RPMI7951 (cell line): ENCODE measurements around the gene ICE1. TPM values are rescaled to one million over a fixed set of nuclear protein-coding genes. Genes with fewer than 3 reads are reported as not detected.
"Not testable (repeated sequence)": the region's sequence is repeated elsewhere in the genome, so short reads cannot be mapped to it uniquely, and the experiment has no call there.

Experiments used
- DNase-seq: peaks from one replicate; pipeline ENCODE4 v3.0.0-alpha.2; 2012; ENCODE audit warnings: low read depth
- total RNA-seq: library from RNA; depleted of rRNA; stranded (reverse); fragments of >200 nt; shearing (Covaris generic); gene quantifications from 2 replicates; pipeline ENCODE4 v1.2.3, GENCODE V29; 2014; rRNA removed

The ICE1 gene, protein sequence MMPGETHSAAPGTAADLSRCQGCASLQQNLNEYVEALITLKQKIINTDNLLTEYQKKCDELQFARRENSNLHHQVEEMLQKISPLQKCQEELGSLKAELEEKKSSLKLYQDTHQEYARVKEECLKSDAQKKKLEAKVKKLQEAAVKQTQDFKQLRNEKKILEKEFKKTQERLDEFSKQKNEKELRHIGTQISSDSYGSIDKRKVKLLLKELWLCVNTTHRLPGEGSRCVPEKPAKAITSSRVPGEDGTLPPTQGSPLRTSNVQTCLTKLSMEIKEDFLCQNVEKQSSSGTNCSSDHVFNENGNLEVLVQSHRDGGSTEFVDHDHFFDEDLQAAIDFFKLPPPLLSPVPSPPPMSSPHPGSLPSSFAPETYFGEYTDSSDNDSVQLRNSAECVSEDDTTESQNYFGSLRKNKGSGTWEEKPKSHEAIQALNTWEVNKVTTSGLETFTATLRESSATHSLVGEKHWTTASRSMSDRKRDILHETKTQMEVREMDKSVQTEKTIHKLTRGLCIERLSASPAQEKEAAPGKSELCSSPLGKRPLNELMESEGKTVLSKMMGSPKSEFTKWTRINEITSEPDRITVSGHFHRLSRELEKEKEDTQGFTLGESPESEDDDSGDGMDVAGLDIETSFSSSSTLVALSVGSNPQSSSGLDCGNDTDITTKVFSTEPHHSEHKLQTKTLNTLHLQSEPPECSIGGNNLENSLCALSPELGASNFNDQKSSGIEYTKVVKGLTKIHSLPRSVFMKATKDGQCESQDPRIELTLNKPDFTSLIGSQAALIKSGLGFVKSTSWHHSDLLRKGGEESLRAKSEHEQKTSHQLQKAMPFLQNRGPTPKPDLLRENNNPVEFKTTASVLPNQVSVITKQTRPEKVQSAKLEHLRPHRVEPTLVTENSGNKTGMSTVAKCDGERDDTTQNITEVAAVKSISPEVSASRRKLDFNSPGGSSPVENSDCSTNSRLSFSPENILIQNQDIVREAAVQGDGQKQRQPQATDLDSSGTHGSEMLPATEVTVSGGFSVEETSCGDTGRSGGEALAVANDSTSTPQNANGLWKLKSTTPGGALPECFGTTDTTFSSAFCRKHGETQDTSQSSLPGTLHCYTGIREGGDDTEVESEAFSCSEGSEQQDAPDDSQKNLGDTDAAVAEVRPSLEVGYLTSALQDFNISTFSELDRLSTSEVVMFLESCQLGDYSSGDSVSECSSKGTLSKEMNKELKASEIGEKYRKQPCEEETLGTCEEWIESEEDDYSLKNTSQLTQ (N-terminal part only)
- 18.4 and 19.8 TPM in 2 replicates for total RNA-seq

DNA sequence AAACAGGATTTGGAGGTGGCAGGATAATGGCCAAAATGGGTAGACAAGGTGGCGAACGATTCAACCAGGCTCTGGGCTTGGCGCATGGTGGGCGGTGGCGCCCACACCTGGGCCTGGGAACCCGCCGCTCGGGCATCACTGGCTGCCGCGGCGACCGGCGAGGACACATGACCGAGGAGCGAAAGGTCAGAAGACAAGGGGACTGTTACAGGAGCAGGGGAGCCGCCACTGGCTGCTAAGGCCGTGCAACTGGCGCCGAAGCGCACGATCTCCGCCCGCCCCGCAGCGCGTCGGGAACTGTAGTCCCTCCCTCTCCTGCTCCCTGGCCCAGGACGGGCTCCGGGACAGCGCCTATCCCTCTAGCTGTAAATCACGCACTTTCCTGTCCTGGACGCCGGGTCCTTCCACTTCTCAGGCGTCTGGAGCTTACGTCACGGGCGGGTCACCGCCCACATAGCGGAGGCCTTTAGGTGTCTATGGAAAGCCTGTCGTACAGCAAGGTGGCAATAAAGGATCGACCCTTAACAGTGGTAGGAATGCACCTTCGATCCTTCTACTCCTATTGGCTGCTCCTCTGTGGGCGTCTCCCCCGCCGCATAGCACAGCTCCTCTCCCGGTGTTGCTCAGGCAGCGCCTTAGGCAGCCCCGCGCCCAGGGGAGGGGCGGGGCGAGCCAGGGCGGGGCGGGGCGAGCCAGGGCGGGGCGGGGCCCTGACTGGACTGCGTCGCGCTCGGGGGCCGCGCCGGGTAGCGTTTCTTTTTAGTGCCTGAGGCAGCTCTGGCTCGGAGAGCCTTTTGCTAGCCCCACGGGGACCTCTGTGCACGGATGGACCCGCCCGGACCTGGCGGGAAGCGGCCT is at the start of gene ICE1:
TSS of gene ICE1 (plus strand) at position 717 of the 858 bp plus-strand sequence. CDS start 239 bp downstream, outside the sequence.
- DNase-seq: peak; percentile 97

DNA sequence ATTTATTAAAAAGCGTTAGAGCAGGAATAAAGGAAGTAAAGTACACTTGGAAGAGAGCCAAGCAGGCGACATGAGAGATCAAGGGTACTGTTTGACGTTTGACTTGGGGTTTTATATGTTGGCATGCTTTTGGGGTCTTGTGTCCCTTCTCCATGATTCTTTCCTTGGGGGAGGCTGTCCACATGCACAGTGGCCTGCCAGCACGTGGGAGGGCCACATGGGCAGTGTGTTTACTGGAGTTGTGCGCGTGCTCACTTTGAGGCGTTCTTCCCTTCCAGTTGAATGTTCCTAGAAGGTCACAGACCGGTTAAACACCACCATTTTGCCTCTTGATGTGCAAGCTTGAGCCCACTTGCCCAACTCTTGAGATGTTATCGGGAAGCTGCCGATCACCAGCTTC is 49.5 kb upstream of the ICE1 start:
- DNase-seq: no peak

DNA sequence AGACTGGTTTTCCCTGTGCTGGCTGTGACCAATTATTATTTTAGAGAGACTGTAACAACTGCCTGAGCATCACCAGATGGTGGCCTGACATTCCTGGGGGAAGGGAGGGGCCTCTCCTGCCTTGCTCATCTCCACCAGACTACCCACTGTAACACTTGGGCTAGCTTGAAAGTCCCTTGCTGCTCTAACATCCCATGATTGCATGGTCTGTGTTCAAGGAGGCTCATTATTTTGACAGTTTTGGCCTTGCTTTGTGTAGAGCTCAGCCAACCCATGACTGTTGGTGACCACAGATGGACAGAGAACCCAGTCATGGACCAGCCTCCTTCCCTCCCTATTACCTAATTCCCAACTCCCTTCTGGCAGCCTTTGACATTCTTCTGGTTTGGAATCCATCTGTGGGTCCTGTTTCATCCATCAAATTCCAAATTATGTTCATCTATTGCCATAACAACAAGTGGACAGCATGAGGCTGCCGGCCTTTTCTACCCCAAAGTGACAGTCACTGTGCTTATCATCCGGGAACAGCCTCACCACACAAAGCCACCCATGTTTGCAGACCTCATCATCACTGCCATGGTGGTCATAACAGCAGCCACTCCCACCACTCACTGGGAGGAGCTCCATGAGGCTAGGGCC is 49.0 kb upstream of the ICE1 start:
- DNase-seq: peak; percentile 33

DNA sequence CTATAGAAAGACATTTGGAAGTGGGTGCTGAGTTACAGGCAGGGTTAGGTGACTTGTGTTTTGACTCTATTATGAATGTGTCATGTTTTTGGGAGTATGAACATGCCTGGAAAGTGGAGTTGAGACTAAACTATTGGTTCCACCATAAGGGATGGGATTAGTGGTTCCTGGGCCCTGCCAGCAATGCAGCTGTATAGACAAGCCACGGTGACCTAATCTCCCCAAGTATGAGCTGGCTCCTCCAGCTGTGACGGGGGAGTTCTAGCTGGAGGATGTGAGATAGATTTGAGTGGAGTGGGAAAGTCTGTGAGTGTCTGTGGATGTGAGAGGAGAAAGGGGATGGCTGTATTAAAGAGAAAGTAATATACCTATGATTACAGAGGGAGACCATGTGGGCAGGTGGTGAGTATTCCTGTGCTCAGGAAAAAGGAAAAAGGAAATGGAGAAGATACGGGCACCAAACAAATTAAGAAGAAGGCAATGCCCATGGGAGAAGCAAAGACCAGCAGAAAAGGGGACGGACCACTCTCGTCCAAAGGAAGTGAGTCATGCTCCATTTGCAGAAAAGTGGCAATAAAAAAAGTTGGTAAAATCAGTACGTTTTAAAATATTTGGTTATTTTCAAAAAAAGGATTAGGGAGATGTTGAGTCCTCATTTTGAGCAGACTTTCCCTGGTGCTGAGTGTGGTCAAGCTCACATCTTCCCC is 48.3 kb upstream of the ICE1 start:
- peak; percentile 79 for DNase-seq

DNA sequence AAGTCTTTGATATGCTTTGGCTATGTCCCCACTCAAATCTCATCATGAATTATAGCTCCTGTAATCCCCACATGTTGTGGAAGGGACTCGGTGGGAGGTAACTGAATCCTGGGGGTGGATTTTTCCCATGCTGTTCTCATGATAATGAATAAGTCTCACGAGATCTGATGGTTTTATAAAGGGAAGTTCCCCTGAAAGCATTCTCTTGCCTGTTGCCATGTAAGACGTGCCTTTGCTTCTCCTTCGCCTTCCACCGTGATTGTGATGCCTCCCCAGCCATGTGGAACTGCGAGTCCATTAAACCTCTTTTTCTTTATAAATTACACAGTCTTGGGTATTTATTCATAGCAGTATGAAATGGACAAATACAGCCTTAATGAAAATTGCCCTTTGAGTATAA is 44.7 kb upstream of the ICE1 start:
- no peak for DNase-seq

DNA sequence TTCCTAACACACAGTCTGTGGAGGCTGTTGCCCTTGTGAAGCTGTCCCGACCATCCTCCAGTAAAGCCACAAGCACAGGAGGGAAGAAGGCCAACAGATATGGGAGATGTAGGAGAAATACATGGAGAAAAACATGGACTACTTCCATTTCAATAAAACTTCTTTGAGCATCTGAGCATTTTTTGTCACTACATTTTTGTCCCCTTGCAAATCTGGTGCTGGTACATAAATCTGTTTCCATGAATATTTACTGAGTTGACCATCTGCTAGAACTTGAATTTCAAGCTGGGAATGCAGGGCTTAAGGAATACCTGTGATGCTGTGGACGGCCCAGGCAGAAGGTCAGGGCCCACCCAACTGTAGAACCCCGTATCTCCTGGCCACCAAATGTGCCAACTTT is 43.9 kb upstream of the ICE1 start:
- no peak for DNase-seq

DNA sequence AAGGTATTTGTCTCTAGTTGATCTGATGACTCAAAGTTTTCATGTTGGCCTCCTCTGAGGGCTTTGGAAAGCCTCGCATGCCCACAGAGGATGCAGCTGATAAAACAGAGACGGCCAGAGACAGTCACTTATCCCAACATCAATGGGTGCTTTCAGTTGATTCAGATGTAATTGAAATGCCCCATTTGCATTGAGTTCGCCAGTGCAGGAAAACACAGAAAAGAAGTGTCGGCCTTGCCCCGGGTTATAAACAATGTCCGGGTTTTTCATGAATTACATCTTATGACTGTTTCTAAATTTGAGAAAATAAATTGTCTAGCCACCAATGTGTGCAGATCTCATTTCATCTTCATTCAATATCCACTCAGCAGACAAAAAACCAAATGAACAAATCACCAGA is 42.2 kb upstream of the ICE1 start:
- DNase-seq: peak; percentile 71

DNA sequence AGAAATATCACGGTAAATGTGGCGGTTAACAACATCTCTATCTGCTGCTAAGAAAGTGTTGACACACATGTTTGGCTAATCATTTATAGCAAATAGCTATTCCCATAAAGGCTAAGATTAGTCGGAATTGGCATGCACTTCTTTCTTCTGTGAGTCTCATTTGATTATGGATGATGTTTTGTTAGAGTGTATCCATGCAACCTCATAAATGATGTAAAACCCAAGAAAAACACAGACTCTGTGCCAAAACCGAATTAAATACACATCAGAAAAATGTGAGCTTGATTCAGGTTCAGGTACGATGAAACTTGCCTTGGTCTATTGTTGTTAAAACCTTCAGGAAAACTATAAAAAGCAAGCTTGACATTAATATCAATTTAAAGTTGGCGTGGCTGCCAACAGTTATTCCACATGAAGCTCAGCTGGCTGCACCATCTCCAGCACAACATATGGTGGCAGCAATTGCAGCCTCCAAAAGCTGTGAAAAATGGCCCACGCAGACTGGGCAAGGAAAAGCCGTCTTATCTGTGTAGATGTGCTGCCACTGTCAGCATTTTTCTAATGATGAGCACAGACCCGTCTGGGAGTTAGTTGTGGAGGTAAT is 41.1 kb upstream of the ICE1 start:
- peak; percentile 11 for DNase-seq

DNA sequence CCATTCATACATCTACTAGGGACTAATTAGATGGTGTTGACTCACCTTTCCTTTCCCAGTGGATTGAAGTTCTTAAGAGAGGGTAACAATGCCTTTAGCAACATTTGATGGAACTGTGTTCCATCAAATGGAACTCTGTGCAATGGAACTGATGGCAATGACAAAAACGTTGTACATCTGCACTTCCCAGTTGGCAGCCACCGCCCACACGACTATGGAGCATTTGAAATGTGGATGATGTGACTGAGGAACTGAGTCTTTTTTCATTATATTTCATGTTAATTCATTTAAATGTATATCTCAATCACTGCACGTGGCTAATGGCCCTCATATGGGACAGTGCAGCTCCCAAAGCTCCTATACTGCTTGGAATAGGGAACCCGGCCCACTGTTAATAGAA is 39.0 kb upstream of the ICE1 start:
- peak; percentile 34 for DNase-seq

DNA sequence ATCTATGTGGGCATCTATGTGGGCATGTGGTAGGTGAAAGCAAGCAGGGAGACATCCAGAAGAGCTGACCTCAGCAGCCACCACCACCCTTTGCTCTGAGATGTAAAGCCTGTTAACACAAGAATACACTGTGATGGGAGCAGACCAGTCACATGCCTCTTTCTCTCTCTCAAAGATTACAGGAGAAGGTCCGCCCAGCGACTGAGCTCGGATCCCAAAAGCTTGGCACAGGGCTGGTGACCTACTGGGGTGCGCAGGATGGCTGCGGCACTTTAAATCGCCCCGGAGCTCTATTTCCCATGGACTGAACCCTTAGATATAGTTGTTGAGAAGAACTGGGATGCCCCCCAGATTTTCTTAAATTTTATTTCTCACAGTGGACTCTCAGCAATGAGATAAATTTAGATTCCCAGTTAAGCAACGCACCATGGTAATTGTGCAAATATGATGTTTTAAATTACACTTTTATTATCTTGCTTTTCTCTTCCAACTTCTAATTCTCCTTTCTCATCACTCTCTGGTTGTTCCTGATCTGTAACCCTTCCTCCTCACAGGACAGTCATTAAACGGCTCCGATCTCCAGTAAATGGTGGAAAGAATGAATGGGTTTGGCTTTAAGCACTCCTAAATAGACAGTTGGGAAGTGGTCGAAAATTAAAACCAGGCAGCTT is 37.7 kb upstream of the ICE1 start:
- DNase-seq: no peak

DNA sequence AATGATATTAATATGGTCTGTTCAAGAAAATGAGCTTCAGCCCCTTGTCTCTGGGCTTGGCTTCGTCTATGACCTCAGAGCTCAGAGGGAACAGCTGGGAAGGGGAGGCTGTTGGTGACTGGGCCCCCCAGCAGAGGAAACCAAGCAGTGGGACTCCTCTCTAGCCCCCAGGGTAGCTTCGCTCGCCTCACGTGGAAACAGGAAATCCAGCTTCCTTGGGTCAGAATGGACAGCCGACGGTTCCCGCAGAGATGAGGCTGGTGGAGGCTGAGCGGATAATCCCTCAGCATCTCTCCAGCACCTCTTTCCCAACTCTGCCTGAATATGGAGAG is 37.2 kb upstream of the ICE1 start:
- no peak for DNase-seq

DNA sequence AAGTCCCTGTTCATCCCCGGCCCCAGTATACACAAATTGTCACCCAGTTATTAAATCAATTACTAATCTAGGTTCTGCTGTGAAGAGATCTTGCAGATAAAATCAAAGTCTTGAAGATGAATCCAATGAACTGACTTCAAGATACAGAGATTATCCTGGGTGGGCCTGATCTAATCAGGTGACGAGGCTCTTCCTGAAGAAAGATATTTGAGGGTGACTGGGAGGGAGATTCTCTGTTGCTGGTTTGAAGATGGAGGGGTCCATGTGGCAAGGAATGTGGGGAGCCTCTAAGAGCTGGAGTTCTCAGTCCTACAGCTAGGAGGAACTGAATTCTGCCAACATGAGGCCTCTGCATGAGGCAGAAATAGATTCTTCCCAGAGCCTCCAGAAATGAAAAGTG is 36.1 kb upstream of the ICE1 start:
- DNase-seq: no peak

DNA sequence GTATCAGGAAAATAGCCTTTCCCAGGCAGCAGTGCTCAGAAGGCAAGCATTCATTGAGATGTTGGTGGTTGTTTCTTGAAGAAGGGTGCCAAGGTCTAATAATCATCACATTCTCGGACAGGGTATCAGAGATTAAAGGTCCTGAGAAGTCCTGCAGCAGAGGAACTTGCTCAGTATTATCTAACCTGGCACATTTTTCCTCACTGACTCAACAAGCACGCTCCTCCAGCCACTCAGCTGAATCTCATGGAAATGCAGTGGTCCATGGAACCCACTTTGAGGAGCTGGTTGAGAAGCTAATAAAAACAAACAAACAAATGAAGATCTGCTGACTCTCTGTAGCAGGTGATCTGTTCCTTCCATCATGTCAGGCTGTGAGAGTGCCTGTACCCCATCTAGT is 35.3 kb upstream of the ICE1 start:
- peak; percentile 11 for DNase-seq

DNA sequence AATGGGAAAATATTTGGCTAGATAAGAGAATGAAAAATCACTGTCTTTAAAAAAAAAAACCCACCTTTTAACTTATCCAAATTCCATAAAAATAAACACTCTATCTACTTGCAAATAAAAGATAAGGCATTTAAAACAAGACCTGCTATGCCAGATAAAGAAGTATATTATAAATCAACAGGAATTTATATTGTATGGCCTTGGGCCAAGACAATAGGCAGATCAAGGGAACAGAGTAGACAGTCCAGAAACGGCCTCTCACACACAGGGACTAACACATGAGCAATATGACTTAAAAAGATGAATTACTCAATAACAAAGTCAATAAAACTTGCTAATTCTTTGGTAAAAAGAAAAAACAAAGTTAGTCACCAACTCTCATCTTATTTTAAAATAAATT is 34.7 kb upstream of the ICE1 start:
- no peak for DNase-seq

DNA sequence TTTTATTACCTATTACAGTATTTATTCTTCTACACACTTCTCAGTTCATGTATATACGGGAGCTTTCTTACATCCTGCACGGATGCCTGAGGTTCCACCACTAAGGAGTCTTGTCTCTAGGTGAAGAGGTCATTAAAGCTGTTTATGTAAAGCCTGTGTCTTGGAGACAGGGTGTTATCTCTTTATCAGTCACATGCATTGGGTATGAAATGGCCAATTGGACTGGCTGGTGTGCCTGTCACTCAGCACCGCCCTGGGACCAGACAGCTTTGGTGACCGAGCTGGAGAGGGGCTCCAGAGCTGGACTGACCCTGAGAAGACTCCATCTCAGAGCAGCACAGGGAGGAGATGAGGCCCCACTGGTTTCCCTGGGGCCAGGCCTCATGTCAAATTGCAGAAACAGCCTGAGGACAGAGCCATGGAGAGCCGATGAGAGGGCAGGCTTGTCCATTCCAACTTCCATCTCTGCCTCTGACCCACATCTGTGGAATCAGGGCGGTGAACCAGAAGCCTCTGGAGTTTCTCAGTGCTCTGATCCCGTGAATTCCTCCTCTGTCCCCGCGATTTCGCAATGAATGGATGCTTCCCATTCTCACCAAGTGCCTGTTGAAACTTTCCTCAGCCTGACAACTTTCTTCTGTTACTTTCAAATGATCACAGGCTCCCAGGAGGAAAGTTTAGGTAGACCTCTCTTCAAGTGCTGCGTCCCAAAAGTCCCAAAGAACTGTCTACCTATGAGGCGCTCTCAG is 32.2 kb upstream of the ICE1 start:
- not testable (repeated sequence) for DNase-seq

DNA sequence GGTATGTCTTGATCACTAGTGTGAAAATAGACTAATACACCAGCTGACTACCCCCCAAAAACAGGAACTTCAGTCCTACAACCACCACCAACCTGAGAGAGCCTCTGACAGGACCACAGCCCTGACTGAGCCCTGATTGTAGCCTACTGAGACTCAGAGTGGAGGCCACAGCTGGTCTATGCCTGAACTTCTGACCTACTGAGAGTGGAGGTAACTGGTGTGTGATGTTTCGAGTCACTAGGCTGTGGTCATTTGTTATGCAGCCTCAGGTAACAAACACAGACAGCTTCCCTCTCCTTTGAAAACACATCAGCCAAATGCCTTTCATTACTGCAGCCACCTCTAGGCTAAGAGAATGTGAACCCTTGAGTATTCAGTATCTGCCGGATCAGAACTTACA is 30.0 kb upstream of the ICE1 start:
- not testable (repeated sequence) for DNase-seq

DNA sequence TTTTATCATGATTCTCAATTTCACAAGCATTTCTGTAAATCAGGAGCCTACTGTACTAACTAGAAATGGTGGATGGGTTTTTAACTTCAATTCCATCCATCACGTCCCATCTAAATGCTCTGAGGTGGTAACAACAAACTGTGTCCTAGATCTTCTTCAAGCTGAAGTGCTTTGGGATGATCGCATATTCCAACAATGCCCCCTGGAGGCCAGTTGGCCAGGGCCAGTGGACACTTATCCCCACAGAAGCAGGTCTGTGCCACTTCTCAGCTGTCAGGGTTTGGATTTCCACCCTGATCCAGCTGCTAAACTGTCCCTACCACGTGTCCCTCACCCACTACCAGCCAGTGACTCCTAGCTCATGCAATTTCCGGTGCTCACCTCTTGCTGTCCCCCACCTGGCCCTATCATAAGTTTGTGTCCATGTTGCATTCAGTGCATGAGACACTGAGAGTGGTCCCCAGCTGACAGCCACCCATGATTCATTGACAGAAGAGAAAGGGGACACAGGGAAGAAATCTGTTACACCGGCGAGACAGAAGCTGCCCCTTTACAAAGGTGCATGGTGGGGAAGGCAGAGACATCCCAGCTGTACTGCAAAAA is 28.0 kb upstream of the ICE1 start:
- peak; percentile 66 for DNase-seq

DNA sequence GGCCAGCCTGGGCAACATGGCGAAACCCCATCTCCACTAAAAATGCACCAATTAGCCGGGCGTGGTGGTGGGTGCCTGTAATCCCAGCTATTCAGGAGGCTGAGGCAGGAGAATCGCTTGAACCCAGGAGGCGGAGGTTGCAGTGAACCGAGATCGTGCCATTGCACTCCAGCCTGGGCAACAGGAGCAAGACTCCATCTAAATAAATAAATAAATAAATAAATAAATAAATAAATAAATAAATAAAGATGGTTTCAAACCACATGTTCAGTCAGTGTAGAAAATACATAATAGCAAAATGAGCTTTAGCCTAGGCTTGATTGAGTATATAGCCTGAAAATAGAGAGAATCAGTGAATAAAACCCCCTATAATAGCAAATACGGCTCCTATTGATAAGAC is 27.4 kb upstream of the ICE1 start:
- not testable (repeated sequence) for DNase-seq
